HTR-8/SVneo (cell line): ENCODE data around the gene RPS23.

Source experiments
- DNase-seq: peaks from one replicate; pipeline ENCODE4 v3.0.0; 2011; ENCODE audit warnings: low spot score, mixed read lengths; ENCODE audit not compliant: insufficient read length
- FAIRE-seq: peaks from 2 replicates; lab custom pipeline; 2011; peaks lifted over from hg19 to GRCh38; lab: Jason Lieb, UNC

The RPS23 gene

DNA sequence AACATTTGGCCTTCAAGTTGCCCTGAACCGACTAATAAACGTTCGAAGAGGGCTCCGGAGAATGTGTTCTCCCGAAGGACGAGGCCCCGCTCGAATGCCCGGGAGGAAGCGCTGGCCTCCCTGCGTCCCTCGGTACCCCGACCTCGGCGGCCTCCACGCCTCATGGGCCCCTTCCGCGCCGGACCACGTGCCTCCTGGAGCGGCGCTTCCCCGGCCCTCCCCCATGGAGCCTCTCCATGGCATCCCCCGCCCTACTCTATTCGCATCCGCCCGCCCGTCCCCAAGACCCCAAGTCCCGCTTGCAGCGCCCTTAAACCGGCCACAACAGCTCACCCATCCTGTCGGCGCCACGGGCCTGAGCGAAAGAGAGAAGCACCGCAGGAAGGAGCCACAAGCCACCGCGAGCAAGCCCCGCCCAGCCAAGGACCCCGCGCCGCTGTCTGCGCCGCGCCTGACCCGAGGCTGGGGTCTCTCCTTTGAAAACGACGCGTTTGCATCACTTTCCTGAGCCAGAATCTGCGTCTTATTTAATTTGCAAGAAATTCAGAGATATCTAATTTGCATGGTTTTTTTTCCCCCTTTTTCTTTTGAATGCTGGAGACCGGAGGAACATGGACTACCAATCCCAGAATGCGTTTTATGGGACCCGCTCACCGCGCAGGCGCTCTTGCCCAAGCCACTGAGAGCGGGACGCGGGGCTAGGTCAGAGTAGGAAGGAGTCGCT, at the start of gene RPS23:
TSS of gene RPS23 (minus strand) at position 368 of the 724 bp plus-strand sequence. CDS start at position 337, 31 bp downstream.
- FAIRE-seq: no peak
- DNase-seq: peak; percentile 88

DNA sequence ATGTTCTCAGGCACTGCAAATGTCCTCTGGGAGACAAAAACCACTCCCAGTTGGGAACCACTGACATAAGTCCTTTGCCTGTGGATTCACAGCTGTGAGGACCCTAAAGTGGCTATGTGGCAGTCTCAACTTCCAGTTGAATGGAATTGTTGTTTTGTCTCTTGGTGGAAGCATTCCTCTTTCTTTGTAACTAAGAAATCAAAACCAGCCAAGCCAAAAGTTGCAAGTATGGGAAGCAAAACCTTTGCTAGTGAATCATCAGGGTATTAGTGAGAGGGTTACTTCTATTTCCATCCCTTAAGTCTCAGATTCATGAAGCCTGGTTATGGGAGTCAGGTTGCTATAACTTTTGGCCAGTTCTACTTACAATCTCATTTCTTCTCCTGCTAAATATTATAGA, 49.8 kb upstream of the RPS23 start:
- no peak for DNase-seq

DNA sequence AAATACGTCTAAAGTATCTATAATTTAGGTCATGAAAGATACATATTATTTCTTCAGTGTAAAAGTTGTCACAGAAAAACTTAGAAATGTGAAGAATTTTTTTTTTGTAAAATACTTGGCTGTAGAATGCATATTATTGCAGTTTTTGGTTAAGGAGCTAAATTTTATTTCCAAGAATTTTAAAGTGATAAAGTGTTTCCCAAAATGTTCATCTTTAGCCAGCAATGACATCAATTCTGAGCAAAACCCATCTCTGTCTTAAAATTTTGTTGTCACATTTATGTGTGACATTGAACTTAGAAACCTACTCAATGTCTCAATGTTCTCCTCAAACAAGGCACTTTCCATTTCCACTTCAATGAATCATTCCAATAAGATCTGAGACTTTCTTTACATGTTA, 47.8 kb upstream of the RPS23 start:
- DNase-seq: no peak
- FAIRE-seq: no peak

More for the DNA sequence above, 49.8 kb upstream of the RPS23 start:
- FAIRE-seq: no peak

DNA sequence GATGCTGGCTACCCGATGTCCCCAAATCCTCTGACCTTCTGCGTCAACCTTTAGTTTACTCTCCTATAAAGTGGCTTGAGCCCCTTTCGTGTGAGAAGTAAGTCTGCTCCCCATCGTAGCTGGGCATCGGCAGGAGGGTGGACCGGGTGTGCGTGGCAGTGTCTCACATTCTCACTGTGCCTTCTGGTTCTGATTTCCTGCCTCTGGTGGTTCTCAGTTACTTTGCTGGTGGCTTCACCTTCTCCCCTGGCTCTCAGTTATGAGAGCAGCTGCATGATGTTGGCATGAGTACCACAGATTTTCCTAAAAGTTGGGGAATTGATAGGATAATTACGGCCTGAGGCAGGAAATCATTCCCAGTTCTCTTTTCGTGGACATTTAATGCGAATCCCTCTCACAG, 47.0 kb upstream of the RPS23 start:
- no peak for DNase-seq
- FAIRE-seq: no peak

DNA sequence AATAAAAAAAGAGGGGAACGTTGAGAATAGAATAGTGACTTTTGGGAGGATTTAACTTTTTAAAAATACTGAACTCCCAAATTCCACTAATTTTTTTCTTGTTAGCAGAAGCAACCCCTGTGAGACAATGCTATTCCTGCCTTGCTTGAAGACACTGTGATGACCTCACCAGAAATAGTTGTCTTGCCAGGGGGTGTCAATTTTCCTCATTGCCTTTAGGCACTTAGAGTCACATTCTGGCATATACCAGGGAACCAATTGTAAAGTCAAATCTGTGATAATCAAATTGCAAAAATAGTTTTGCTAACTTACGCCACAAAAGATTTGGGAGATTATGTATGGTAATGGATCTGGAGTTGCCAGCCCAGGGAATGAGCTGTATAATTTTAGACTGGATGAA, 42.8 kb upstream of the RPS23 start:
- FAIRE-seq: no peak
- no peak for DNase-seq

DNA sequence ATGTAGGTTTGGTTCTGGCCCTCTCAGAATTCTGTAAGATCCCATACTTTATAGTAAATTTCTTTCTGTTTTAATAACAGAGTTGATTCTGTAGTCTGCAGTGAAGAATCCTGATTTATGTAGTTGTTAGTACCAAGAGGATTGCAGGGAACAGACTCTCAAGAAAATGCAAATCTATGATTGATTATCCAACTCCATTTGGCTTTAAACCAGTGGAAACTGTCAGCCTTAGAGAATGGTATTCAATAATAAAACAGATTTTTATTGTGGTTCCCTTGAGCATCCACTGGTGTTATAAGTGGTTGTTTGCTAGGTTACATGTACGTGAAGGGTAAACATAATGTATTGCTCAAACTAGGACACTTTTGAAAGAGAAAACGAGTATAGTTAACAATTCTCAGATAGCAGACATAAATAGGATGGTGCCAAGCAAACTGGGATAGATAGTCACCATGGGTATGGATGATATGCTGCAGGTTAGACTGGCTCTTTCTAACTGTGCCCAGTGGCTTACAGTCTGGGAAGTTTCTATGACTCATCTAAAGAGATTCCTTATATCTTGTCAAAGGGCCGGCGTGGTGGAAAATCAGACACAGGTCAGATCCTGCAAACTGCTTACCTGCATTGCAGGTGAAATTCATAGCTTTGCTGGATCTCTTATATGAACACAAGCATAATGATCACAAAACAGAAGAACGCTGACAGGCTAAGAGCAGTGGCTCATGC, 41.7 kb upstream of the RPS23 start:
- FAIRE-seq: no peak

DNA sequence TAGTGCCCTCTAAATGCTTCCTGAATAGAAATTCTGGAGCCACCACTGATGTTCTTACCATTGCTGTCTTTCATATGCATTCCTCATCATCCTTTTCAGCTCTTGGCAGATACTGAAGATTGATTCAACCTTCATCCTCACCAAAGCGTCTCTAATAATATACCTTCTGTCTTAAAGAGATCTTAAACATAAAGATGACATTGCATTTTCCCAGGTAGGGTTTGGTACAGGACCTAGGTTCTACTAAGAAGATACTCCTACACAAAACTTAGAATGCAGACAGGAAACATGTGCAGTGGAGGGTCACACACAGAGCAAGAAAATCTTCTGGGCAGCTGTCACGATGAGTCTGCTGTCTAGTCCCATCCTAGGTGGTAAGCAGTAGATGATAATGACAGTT, 41.0 kb upstream of the RPS23 start:
- no peak for FAIRE-seq

More for the DNA sequence above, 41.7 kb upstream of the RPS23 start:
- no peak for DNase-seq

DNA sequence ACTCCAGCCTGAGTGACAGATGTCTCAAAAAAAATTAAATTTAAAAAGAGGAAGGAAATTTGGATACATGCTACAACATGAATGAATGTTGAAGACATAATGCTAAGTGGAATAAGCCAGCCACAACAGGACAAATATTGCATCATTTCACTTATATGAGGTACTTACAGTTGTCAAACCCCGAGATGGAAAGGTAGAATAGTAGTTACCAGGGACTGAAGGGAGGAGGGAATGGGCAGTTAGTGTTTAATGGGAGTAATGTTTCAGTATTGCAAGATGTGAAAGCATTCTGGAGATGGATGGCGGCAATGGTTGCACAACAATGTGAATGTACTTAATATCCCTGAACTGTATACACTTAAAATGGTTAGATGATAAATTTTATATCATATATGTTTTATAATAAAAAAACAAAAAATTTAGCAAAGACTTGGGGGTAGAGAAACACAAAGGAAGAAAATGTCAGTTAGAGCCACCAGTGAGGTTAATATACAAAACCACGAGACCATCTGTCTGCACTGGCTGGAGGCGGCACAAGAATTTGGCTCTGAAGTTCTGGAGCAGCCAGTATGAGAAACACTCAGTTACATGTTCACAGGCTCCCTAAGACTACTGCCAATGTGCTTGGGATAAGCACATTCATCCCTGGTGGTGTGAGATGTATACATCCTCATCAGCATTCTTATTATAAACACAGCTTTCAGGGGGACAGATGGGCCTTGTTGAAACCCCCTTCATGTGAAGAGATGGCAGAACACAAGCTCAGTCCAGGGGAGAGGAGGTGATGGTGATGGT, 37.0 kb upstream of the RPS23 start:
- FAIRE-seq (no peak), DNase-seq (no peak)

More for the DNA sequence above, 41.0 kb upstream of the RPS23 start:
- no peak for DNase-seq

DNA sequence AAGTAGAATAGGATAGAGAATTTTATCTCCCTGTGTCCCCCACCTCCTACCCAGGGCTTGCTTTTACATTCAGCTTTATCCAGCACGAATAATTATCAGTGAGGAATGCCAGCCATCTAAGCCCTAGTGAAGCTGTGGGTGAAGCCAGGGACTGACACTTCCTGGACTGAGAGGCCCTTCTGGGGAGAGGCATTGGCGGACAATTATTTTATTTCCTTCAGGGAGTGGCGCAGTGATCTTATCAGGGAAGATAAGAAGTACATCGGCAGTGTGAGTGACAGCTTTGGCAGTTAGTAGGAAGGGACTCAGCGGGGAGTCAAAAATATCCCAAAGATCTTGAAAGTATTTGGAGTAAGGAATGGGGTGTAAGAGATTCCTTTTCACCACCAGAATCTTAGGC, 34.9 kb upstream of the RPS23 start:
- FAIRE-seq: no peak

DNA sequence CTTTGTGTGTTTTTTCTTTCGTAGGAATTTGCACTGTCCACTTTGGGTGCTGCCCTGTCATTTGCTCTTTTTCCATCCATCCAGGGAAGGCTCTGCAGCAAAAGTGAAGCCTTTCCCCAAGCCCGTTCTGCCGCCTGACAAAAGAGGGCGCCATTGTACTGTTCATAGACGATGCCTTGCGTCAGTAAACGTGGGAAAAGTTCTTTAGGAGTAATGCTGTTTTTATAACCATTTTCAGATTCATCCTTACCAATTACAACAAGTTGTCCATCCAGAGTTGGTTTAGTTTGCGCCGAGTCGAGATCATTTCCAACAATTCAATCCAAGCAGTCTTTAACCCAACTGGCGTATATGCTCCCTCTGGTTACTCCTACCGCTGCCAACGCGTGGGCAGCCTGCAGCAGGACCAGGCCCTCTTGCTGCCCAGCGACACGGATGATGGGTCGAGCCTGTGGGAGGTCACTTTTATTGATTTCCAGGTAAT, 34.3 kb upstream of the RPS23 start:
- FAIRE-seq (peak; percentile 20), DNase-seq (peak; percentile 49)

More for the DNA sequence above, 34.9 kb upstream of the RPS23 start:
- DNase-seq: no peak

DNA sequence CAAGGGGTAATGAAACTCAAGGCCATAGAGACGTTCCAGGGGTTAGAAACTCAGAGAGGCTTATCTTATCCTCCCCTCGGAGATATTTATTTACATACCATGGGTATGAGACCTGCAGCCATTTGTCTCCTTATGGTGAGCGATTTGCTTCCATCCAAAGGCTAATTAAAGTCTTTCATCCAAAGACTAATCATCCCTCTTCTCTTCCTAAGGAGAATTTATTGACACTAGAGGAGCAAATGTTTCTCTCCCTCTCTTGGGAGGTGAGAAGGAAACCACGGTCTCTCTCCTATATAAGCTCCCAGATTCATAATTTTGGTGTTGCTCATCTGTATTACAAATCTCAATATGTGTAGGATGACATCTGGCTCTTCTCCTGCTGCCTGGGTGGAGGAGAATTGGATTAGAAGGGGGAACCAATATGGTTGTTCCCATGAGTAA, 31.0 kb upstream of the RPS23 start:
- DNase-seq (no peak), FAIRE-seq (no peak)

DNA sequence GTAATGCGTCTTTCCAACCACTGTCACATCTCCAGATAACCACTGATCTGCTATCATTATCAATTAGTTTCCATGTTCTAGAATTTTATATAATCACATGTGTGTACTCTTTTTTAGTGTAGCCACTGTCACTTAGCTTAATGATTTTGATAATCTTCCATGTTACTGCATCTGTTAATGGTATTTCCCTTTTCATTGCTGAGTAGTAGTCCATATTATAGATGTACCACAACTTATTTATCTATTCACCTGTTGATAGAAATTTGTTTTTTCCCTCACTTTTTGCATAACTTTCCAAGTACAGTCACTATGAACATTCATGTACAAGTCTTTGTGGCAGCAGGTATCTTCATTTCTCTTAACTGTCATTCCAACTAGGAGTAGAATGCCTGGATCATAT, 30.3 kb upstream of the RPS23 start:
- FAIRE-seq (no peak), DNase-seq (no peak)

DNA sequence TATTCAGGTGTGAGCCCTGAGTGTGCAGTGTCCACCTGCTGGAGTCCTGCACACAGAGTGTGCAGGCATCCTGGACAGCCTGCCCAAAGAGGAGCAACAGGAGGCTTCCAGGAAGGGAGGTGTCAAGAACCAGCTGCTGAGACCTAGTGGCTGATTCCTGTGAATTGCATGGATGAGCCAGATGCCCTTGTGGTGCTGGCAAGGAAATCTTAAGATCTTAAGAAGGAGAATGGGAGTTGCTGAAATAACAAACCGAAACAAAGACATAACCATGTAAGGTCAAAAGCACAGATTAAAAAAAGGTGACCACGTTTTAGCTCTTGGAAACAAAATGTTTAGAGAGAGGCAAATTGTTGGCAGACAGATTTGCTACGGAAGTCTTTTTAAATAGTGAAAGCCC, 29.3 kb upstream of the RPS23 start:
- no peak for FAIRE-seq
- no peak for DNase-seq

DNA sequence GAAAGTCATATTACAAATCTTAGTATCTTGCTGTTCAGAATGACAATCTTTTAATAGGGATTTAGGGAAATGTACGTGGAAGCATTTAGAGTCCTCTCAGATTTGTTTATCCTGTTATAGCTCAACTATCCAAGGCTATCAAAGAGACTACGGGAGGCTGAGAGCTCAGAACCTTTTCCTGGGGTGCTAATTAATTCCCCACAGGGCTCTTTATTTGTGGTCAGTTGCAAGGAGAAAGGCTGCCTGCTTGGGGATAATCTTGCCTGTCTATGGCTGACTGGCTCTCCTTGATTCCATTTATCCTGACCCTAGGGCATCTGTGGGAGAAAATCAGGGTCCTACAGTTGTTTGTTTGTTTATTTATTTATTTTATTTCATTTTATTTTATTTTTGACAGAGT, 28.0 kb upstream of the RPS23 start:
- FAIRE-seq (no peak), DNase-seq (no peak)

DNA sequence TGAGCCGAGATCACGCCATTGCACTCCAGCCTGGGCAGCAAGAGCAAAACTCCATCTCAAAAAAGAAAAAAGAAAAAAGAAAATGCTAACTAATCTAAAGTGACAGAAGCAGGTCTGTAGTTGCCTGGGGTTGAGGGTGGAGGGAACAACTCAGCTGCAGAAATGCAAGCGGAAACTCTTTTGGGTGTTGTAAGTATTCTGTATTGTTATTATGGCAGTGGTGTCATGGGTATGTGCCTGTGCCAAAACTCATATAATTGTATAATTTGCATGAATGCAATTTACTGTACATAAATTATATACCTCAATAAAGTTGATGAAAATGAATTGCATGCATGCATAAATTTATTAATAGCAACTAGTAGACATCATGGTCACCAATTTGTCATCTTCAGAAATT, 23.0 kb upstream of the RPS23 start:
- no peak for FAIRE-seq
- no peak for DNase-seq

DNA sequence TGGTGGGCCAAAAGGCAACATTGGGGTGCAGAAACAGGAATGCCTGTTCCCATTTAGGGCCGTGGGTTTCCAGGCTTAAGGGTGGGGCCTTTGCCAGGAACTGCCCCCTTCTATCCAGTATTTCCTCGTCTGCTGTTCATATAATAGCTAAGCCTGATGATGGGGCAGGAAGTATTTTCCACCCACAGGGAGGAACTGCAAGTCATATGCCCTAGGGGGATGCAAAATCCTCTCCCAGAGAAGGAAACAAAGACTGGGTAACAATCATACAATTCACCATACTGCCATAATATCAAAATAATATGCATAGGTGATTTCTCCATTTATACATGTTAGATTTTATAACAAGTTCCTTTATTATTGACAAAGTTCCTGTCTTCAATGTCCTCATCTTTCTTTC, 20.5 kb upstream of the RPS23 start:
- DNase-seq (no peak), FAIRE-seq (no peak)

DNA sequence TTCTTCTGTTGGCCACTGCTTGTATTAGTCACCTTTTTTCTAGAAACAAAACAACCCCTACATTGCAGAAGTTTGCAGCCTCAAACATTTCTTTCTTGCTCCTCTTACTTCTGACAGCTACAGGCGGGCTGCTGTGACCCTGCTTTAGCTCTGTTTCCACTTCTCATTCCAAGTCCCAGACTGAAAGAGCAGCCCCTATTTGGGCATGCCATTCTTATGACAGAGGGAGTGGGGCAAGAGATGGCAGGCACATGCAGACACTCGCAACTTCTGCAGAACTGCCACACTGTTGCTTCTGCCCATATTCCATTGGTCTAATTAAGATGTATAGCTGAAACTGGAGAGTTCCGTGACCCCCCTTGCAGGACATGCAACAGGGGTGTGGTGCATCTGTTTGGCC, 19.6 kb upstream of the RPS23 start:
- DNase-seq (no peak), FAIRE-seq (no peak)

DNA sequence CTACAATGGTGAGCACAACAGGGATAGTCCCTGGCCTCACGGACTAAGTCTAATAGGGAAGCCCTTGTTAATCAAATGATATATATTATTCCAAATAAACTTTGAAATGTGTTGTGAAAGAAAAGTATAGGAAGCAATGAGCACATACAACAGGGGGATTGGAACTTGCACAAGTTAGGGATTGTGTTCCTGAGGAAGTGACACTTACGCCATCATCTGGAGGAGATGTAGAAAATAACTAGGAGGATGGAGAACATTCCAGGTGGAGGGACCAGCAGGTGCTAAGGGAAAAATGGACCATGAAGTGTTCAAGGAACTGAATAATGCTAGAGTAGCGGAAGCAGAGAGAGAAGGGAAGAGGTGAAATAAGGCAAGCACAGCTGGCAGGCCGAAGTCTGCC, 18.8 kb upstream of the RPS23 start:
- FAIRE-seq (no peak), DNase-seq (no peak)

DNA sequence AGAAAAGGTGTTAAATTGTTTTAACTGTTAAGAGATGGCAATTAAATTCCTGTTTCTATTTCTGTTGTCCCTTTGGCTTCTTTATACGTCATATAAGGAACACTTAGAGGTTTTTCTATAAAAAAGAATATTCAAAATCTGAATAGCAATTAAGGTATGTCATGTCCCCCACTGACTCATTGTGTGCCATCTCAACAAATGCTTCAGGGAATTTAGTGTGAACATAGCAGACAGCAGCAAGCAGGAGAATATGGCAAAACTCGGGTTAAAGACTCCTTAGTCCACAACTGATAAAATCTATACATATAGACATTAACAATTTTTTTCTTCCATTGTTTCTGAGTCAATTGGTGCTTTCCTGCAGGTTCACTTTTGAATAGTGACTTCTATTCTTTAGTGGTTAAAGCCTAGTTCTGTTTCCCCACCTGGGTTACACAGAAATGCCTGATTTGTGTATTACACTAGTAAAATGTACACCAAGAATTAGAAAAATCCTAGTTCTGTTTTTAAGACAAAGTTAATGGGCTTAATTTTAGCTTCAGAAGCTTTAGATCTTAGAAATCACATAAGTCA, 17.9 kb upstream of the RPS23 start:
- no peak for DNase-seq

DNA sequence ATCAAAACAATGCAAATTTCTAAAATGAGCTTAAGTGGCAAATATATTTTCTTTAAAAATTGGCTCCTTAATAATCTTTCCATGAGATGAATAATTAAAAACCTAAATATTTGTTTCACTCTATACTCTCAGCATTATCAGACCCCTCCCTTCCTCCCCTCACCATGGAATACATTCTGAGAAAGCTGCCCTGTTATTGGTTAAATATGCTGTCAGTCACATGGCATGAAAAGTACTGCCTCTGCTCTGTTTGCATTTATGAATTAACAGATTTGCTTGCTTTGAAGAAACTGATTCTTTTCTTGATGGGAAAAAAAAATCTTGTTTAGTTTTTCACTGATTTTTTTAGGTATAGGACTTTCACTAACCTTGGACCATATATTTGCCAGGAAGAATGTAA, 17.0 kb upstream of the RPS23 start:
- DNase-seq (no peak), FAIRE-seq (no peak)

More for the DNA sequence above, 17.9 kb upstream of the RPS23 start:
- no peak for FAIRE-seq
